Measurements from ENCODE around the gene CTBP1.

GRCh38 chr4:1240721-1241465, 8.0 kb downstream of the CTBP1 start:
- no peak for TF ChIP-seq EZH2 (IDR thresholded peaks at IDR 0.05; ENCODE audit: low read length)
- TF ChIP-seq, protein P1, sequence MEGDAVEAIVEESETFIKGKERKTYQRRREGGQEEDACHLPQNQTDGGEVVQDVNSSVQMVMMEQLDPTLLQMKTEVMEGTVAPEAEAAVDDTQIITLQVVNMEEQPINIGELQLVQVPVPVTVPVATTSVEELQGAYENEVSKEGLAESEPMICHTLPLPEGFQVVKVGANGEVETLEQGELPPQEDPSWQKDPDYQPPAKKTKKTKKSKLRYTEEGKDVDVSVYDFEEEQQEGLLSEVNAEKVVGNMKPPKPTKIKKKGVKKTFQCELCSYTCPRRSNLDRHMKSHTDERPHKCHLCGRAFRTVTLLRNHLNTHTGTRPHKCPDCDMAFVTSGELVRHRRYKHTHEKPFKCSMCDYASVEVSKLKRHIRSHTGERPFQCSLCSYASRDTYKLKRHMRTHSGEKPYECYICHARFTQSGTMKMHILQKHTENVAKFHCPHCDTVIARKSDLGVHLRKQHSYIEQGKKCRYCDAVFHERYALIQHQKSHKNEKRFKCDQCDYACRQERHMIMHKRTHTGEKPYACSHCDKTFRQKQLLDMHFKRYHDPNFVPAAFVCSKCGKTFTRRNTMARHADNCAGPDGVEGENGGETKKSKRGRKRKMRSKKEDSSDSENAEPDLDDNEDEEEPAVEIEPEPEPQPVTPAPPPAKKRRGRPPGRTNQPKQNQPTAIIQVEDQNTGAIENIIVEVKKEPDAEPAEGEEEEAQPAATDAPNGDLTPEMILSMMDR (optimal IDR thresholded peaks at IDR 0.05 in 1 of 3, IDR thresholded peaks at IDR 0.05 in 1 of 3, conservative IDR thresholded peaks at IDR 0.05 in 1 of 3; ENCODE audit: extremely low read depth in 1 of 3, insufficient read depth in 2 of 3, low read length in 3 of 3) = no peak

All from keratinocyte (primary cell).